HG03108 (cell line): ENCODE data around the gene TTC13.

Experiments used
- ATAC-seq: cut with Tn5 transposase; IDR thresholded peaks from one replicate; pipeline ENCODE4 v1.9.1; 2021; ENCODE audit warnings: moderate library complexity; ENCODE audit not compliant: unreplicated experiment

TTC13 gene

DNA sequence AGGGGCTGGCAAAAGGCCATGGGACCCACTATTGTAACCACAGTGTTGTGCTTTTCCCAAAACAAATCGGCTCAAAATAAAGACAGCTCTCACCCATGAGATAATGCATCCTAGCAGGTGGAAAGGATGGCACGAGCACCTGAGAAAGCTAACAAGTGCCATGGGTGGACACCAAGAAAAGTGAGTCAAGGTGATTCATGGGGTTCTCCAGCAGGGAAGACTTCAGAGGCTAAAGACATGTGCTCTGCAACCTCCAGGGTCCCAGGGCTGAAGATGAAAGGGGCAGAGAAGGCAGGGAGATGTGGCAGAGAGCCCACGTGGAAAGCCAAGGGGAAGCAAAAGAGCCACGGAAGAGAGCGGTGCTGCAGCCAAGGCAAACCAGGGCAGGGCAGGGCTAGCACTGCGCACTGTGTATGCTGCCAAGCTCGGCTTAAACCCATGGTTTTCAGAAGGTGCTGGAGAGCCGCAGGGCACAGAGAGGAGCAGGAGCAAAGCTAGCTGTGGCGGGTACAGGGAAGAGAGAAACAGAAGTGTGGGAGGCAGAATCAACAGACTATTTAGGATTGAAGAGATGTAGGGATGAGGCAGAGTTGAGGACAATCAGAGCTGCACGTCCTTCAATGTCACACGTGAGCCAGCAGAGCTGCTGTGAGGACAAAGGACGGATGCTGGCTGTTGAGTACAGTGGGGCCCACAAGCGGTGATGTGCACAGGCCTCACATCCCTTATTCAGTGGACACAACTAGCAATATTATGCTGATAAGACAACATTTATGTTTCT is 68.5 kb downstream of the TTC13 start:
- ATAC-seq, result no peak

DNA sequence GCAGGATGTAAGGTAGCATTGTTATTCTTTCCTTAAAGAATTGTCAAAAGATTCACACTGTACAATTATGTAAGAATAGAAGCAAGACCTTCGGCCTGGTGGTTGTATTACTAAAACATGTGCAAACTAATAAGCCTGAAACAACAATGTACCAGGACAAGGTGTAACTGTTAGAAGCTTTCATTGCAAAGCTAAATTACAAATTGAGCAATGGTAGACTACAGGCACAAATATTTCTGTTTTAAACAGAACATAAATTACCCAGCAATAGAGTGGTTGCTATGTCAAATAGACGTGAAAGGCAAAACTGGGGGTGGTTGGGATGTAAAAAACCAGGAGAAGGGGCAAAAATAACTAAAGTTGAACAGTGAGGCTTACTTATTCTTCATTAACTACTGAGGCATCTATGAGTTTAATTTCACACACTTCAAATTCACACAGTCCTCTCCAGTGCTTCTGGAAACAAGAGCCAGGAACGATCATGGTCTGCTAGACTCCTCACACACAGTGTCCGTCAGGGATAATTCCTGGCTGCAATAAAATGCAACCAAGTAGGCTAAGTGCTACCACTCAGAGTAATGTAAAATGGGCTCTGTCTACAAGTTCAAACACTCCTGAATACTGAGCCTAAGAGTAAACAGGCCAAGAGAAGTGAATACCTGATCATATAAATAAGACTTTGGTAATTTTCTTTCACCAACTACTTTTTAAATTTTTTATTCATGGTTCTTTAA is 71.0 kb downstream of the TTC13 start:
- no peak for ATAC-seq

DNA sequence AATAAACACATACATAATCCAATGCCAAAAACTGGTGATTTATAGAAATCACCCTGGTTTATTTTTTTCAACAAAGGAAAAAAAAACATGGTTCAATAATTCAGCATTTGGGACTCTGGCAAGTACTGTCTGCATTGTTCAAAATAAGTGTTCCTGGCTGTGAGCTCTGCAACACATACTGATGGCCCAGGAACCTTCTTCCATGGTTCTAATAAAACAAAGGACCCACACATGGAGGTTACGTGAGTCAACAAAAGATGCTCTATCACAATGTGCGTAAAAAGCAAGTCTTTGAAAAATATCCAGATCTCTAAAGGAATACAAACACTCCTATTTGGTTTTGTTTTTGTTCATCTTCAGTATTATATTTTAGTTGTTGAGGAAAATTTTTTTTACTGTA is 72.4 kb downstream of the TTC13 start:
- no peak for ATAC-seq

DNA sequence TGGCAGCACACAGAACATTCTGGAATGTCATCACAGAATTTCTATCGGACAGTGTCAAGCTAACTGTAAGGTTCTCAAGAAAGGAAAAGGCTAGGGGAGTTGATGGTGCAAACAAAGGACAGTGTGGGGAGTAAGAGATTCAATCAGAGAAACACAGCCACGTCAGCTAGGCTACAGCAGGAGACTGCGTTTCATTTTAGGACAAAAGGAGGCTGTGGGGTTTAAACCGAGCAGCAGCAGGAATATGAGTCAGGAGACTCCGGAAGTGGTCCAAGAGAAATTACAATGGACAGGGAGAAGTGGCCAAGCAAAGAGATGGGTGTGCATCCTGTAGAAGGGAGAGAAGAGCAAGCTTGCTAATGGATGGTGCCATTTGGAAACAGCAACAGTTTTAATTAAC is 72.9 kb downstream of the TTC13 start:
- no peak for ATAC-seq

DNA sequence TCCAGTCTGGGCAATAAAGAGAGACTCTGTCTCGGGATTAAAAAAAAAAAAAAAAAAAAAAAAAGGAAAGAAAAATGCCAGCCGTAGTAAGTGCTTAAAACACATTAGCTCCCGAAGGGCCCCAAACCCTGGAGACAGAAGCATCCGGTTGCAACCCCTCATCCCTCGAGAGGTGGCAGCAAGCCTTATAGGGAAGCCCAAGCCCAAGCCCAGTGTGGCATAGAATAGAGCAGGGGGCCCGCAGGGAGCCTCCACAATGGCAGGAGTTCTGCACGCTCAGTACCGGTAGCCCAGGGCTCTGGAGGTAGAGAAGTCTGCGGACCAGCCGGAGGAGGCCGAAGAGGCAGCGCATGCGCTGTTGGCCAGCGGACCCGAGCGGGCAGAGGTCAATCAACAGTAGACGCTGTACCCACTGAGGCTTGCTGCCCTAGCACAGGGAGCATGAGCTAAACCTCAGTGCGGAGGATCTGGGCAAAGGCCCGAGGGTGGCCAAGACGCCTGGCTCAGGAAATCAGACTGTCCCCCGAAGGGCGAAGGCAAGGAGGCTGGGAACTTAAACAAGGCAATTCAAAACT is 76.2 kb downstream of the TTC13 start:
- no peak for ATAC-seq

DNA sequence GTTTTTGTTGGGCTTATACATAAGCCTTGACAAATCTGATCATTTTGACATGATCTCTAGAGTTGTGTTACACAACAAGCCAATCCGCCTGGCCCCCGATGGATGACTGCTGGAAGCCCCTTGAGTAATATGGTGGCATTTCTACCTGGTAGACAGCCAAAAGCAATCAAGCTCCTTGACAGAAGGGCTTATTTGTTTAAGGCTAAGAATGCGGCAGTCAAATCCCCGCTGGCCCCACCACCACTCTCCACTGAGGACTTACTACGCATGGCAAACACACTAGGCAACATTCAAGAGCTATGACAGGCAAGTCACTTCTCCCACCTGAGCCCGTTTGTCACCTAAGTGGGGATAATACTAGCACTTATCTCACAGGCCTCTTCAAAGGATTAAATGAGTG is 77.0 kb downstream of the TTC13 start:
- ATAC-seq, result no peak

DNA sequence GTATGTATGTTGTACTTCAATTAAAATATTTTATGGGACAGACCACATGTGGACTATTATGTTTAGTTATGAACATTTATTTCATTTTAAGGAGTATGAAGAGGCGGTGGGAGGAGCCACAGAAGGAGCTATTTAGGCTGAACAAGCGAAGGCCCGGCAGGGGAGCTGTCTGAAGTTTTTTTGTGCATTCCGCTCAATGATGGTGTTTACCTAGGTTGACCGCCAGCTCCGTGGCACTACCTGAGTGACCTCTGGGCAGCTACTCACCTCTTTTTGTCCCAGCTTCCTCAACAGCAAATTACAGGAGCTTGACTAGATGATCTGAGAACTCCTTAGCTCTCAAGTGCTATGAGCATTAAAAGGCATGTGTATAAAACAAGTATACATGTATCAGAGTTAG is 77.7 kb downstream of the TTC13 start:
- ATAC-seq, result no peak

DNA sequence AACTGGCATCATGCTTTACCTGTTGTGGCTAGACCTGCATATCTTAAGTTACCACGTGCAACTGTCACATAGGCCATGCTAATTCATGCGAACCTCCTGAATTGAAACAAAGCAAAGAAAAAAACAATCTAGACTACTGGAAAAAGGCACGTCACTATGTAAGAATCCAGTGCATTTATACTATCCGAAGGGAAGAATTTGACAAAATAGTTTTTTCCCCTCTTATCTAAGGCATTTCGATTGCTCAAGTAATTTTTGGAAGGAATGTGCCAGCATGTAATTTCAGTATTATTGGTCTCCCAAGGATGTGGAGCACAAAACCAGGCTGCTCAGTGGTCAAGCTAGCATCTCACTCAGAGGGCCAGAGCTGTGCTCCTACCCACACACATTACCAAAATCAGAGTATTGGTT is 78.8 kb downstream of the TTC13 start:
- no peak for ATAC-seq

DNA sequence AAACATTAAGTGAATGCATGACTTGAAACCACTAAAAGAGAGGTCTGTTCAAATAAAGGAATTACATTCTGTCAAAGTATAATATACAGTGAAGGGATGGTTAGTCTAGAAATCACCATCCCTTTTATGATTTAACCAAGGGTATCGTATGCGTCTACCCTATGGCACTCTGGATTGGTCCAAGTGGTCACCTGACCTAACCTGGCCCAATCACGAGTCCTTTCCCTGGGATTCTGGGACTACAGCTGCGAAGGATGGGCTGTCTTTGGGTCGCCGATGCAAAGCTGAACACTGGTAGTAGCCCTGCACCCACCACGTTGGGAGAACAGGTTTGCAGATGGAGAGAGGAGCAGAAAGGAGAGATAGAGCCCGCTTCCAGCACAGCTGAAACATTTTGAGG is 79.9 kb downstream of the TTC13 start:
- no peak for ATAC-seq

DNA sequence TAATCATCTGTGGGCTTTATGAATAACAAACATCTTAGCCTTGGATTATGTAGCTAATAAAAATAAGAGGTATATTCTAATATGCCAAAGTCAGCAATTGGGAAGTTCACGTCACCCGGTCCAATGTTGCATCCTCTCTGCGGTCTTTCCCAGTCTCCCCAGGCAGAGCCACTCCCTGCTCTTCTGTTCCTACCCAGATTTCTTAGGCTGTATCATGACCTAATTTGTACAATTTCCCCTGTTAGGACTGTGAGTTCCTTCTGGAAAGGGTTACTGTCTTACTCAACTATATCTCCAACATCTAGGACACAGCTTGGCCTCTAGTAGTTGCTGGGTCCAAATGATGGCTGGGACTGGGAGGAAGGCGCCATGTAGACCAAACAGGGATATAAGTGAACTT is 80.5 kb downstream of the TTC13 start:
- no peak for ATAC-seq

DNA sequence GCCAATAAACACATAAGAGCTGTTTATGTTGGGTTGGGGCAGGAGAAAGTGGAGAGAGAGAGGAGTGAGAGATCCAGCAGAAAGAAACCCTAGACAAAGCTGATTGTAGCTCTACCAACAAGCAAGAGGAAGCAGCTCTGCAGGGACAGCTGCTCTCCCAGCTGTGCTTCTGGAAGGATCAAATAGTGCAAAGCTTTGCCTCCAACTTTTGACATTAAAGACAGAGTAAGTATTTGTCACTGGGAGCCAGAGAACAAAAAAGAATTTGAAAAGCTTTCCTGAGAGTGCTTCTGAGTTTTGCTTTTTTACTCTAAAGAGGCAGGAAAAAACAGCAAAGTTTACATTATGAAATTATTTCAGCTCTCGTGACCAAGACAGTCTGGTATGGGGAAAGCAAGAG is 81.9 kb downstream of the TTC13 start:
- no peak for ATAC-seq

DNA sequence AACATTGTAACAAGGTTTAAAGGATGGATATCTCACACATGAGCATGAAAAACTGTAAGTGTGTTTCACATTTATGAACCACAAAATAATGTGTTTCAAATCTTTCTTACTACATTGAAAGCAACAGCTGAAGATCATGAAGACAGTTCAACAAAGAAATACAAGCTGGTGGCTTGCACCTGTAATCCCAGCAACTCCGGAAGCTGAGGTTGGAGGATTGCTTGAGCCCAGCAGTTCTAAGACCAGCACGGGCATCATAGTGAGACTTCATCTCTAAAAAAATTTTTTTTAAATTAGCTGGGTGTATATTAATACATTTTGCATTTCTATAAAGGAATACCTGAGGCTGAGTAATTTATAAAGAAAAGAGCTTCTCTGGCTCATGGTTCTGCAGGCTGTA is 83.2 kb downstream of the TTC13 start:
- no peak for ATAC-seq

DNA sequence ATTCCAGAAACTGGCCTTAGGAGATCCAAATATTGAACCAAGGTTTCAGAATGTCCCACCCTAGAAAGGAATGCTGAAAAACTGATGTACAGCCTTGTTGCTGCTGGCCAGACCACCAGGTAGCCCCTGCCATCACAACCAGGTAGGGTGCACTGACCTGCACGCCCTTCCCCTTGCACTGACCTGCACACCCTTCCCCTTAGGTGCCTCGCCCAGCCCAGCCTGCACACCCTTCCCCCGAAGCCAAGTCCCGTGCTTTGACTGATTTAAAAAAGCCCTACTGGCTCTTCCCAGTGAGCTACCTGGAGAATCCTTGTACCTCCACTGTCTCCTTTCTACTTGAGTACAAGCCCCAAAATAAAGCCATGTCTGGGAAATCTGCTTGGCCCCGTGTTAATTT is 84.0 kb downstream of the TTC13 start:
- no peak for ATAC-seq

DNA sequence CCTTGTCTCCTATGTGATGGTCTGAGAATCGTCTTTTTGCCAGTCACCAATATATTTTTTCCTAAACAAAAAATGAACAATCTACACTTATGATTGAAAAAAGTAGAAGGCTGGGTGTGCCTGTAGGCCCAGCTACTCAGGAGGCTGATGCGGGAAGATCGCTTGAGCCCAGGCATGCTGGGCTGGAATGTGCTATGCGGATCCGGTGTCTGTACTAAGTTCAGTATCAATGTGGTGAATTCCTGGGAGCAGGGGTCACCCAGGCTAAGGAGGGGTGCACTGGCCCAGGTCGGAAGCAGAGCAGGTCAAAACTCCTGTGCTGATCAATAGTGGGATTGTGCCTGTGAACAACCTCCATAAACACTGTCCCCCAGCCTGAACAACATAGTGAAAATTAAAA is 84.6 kb downstream of the TTC13 start:
- ATAC-seq, result no peak

DNA sequence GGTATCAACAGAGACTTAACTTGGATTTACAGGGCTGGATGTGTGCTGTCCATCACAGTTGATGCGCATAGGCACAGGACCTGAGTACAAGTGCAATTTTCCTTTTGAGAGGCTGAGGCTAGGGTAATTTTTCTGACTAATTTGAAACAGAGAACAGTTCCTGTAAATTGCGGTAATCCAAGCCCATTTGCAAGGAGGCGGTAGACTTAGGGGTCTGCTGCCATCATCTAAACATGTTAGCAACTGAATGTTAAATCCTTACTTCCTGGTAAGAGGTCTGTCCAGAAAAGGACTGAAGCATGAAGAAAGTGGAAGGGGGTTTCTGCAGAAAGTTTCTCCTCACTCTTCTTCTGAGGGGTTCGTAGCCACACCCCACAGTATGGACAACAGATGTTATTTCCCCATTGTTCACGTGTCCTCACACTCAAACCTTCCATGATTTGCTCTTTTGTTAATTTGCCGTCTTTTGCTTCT is 86.6 kb downstream of the TTC13 start:
- no peak for ATAC-seq

DNA sequence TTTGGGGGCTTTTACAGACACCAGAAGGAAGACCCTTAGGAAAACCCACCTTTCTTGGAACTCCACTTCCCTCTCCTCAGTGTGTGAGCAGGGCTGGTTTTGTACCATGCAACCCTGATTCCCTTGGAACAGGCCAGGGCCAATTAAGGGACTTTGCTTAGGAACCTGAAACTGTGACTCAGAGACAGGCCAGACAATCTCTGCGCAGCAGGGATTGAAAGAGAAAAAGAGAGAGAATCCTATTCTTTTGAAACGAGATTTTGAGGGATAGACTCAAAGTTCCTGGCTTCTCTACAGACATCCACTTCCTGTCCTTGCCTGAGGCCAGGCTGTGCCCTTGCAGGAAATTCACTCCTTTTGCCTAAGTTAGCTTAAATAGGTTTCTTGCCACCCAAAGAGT is 87.2 kb downstream of the TTC13 start:
- ATAC-seq, result no peak

DNA sequence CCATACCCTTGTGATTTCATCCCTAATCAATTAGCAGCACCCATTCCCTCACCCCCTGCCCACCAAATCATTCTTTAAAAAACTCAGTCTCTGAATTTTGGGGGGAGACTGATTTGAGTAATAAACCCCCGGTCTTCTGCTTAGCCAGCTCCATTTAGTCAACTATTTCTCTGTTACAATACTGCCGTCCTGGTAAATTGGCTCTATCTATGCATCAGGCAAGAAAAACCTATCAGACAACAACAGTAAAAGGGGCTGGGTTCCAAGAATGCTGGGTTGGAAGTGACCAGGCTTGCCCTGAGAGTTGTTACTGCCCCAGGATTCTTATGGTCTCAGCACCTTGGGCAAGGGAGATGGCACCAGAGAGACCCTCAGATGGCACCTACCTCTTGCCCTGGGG is 94.0 kb downstream of the TTC13 start:
- no peak for ATAC-seq

DNA sequence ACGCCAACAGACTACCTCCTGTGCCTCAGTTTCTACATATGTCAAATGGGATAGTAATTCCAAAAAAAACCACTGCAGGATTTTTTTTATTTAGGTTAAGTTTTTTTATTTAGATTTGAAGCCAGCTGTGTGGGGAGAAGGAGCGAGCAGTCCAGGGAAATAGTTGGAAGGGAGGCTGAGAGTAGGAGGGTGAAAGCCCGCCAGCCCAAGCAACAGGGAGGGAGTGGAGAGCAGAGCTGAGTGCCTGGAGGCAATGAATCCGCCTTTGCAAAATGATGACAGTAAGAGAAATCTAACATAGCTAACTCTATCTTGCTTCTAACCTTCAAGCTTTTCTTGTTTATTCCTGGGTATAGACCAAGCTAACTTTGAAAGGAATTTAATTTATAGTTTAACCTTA is 94.7 kb downstream of the TTC13 start:
- no peak for ATAC-seq

DNA sequence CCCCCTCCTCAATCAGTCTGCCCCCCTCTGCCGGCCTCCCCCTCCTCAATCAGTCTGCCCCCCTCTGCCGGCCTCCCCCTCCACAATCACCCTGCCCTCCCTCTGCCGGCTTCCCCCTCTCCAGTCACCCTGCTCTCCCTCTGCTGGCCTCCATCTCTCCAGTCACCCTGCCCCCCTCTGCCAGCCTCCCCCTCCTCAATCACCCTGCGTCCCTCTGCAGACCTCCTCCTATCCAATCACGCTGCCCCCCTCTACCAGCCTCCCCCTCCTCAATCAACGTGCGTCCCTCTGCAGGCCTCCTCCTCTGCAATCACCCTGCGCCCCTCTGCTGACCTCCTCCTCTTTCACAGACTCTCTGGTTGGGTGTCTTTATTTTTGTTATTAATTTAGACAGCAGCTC is 98.9 kb downstream of the TTC13 start:
- no peak for ATAC-seq

DNA sequence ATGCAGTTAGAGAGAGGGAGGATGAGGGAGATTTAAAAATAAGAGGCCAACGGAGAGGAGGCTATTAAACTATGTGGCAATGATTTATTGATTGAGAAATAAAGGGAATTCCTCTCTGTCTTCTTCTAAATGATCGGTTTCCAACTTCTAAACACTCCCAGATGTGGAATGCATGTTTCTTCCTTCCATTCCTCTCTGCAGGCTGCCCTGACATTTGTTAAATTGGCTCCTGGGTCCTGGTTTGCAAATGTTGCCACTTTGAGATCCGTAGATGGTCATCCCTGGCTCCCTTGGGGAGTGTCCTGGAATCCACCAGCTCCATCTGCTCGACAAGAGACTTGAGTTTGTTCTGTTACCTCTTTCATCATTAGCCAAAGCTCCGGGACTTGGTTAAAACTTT is 100.1 kb downstream of the TTC13 start:
- no peak for ATAC-seq

DNA sequence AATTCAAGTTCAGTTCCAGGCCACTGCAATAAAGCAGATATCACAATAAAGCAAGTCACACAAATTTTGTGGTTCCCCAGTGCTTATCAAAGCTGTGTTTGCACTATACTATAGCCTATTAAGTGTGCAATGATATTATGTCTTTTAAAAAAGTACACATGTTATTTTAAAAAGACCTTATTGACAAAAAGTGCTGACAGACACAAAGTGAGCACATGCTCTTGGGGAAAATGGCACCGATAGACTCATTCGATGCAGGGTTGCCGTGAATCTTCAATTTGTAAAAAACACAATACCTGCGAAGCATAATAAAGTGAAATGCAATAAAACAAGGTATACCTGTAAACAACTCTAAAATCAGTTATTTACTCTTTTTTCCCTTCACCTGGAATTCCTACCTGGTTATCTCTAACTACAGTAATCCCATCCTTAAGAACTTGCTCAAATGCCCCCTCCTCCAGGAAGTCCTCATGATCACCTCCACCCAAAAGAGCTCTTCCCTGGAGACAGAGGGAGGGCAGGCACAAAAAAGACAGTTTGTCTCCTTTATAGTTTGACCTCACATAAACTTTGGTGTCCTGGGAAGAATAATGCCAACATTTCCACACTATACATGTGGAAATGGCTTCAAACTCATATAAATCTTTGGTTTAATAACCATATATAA is 100.6 kb downstream of the TTC13 start:
- no peak for ATAC-seq
